GM20431 (cell line): Measurements from ENCODE around the gene PSG2.
"Not testable (repeated sequence)": the region's sequence is repeated elsewhere in the genome, so short reads cannot be mapped to it uniquely, and the experiment has no call there.

Experiments
- in situ Hi-C: fragments of 300-500 bp; cut with MseI, MboI; formaldehyde crosslinking; loops from one replicate; pipeline ENCODE4 v1.15.0; 2020; ENCODE audit warnings: low sequenced_read_pairs; ENCODE audit not compliant: unreplicated experiment

Gene PSG2

GRCh38 chr19:43082601-43083000 is at the start of gene PSG2:
Gene PSG2 (minus strand): TSS chr19:43082701. CDS start chr19:43082569, 132 bp downstream.
- in situ Hi-C loops = not testable (repeated sequence)

DNA sequence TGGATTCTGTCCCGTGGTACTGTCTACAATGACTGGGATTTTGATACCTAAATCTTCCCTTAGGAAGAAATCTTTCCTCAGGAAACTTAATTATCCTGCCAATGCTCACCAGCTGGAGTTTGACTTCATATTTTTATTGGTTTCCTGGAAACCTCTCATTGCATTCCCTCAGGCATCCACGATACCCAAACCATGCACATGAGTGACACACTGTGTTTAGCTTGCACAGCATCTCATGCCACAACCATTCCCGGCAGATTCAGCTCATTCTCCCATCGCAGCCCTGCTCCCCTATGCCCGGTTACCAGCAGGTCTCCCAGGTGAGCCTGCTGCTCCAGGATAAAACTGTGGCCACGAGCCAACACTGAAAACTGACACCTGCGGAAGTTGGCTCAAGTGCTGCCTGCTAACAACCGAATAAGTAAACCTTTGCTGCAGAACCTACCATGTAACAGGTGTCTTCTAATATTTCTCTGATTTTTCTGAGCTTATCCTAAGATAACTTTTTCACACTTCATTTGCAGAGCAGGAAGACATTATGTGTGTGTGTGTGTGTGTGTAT is 48.9 kb upstream of the PSG2 start:
- in situ Hi-C loops = not testable (repeated sequence)

- in situ Hi-C loops = not testable (repeated sequence)
These were observed 46.7 kb upstream of the PSG2 start for GRCh38 chr19:43129197-43129596.

DNA sequence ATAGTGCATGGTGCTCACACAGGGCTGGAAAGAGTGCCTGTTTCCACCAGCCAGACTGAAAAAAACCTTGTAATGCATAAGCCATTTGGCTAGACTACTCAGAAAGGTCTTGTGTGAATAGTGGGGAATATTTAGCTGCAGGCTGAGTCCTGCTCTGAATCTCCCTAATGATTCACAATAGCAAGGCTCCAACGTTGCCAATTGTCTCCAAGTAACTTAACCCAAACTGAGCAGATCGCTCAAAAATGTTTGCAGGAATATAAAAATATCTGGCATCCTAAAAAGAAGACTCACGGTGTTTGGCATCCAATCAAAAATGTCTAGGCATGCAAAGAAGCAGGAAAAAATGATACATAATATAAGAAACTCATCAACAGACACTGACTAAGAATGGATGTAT is 44.8 kb upstream of the PSG2 start:
- in situ Hi-C loops = not testable (repeated sequence)

DNA sequence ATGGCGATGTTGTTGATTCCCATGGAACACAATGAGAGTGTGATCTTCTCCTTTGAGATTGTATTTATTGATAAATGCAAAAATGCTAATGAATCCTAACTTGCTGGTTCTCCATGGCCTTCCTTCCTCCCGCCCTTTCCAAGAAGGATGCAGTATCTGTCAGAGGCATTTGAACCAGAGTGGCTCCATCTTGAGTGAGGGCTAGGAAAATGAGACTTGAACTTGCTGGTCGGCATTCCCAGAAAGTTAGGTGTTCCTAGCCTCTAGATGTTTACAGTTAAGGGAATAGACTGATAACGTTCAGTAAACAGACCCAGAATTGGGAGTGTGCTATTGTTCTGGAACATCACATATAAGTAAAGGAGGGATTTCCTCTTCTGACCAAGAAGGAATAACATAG is 44.2 kb upstream of the PSG2 start:
- in situ Hi-C loops = no loop called here

DNA sequence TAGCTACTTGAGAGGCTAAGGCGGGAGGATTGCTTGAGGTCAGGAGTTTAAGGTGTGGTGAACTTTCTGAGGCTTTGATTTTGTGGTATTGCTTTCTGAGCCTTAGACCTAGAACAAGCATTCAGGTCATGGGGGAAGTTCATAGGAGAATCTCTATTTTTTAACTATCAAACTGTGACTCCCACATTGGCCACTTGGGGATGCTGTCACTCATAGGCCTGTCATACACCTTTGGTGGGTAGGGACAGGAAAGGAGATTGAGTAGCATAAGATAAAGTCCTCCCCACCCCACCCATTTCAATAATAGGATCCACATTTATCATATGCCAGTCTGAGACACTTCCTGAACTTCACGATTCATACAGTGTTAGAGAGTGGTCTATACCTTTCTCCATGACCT is 41.9 kb upstream of the PSG2 start:
- in situ Hi-C loops = no loop called here

- in situ Hi-C loops = not testable (repeated sequence)
These were observed 38.0 kb upstream of the PSG2 start for GRCh38 chr19:43120433-43121026.

- in situ Hi-C loops = not testable (repeated sequence)
These were observed 37.0 kb upstream of the PSG2 start for GRCh38 chr19:43119526-43119925.

DNA sequence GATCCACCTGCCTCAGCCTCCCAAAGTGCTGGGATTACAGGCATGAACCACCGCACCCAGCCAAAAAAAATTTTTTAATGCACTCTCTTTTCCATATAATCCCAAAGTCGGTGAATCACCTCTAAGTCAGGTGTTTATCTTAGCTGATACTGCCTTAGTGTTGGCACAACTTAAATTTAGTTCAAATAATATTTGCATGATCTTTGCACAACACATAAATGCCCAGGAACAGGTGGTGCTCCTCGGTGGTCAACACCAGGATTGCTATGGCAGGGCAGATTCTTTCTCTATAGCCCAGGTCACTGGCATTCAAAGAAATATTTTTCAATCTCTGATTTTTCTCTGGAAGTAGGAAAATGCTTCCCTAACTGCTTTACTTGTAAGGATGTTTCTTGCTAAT is 33.9 kb upstream of the PSG2 start:
- in situ Hi-C loops = not testable (repeated sequence)

DNA sequence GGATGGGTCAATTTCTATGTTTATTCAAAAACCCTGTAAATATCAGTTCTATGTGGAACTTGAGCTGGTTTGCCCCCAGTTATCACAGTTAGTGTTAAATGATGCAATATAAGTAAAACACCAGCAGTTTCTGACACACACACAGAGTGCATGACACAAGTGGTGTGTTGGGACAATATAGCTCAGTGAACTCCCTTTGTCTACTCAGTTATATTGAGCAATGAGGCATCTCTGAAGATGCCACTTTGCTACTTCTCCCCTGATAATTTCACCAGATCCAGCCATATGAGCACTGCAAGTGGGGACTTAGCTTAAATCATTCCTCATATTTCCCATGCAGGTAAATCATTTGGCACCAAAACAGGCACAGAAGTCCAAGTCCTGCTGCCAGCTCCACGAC is 33.0 kb upstream of the PSG2 start:
- in situ Hi-C loops = not testable (repeated sequence)

DNA sequence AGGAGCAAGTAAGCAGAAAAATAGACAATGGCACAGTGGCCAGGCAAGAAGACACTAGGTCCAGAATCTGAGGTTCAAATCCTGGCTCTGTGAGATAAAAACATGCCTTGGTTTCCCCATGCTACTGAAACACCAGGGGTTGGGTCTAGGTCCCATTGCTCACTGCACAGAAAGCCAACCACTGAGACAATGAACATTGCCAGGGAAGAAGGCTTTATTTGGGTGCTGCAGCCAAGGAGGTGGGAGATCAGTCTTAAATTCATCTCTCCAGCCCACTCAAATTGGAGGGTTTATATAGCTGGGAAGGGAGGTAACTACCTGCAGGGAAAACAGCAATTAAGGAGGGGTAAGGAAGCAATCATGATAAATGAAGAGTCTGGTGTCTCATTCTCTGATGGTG is 32.6 kb upstream of the PSG2 start:
- in situ Hi-C loops = not testable (repeated sequence)

DNA sequence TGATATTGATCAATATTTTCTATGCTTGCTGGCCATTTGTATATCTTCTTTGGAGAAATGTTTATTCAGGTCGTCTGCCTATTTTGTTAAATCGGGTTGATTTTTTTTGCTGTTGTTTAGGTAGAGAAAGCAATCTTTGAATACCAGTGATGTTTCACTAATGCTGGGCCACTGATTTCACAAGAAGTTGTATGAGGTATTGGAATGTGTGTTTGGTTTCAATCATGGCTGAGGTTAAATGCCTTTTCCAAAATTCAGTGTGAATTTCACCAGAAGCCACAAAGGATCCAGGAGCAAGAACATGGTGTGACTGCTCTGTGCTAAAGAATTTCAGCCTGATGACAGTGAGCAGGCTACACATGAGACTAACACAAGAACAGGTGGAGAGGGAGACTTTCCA is 32.1 kb upstream of the PSG2 start:
- in situ Hi-C loops = not testable (repeated sequence)

DNA sequence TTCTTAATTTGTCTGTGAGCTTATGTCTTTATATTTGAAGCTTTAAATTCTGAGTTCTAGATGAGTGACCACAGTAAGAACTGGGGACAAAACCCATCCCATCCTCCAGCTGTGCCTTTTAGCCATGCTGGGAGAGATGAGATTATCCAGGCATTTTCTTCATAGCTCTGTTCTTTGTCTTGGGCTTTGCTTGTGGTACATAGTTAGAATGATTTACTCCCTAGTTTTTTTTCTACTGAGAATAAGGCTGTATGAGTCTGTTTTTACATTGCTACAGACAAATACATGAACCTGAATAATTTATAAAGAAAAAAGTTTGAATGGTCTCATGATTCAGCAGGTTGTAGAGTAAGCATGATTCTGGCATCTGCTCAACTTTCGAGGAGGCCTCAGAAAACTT is 24.9 kb upstream of the PSG2 start:
- in situ Hi-C loops = not testable (repeated sequence)

DNA sequence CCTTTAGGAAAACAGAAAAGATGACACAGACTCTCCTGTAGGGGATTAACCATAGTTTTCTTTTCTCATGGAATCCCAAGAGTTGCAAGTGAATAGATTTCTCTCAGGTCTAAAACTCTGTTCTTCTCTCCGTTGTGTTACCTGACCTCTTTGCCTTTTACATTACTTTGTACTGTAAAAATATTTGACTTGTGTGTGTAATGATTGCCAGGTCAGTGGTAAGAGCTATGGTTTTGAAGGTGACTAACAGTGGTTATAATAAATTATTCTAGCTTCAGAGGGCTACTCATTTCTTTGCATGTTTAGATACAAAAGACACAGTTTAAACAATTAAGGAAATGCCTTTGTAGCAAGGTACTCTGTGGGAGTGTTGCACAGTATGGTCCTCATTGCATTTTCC is 23.0 kb upstream of the PSG2 start:
- in situ Hi-C loops = no loop called here

GRCh38 chr19:43104215-43104850 is 21.8 kb upstream of the PSG2 start:
- in situ Hi-C loops = not testable (repeated sequence)

DNA sequence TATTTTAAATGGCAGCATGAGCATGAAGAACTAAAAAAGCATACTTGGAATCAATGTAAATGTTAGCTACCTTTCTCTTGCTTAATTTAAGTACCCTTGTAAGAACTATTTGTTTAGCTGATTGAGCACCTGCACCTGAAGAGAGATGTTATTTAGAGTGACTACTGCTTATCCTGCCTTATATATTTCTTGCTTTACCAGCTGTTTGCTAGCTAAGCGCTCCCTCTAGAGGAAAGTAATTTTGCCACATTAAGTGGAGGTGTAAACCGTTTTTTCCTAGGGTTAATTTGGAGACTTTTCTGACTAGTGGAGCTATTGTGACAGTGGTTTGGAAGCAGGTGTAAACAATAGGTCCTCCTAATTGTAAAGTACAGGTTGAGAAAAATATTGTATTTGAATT is 19.4 kb upstream of the PSG2 start:
- in situ Hi-C loops = no loop called here

- in situ Hi-C loops = not testable (repeated sequence)
These were observed 15.9 kb upstream of the PSG2 start for GRCh38 chr19:43098416-43098815.

GRCh38 chr19:43087702-43088340 is 5.3 kb upstream of the PSG2 start:
- in situ Hi-C loops = not testable (repeated sequence)

DNA sequence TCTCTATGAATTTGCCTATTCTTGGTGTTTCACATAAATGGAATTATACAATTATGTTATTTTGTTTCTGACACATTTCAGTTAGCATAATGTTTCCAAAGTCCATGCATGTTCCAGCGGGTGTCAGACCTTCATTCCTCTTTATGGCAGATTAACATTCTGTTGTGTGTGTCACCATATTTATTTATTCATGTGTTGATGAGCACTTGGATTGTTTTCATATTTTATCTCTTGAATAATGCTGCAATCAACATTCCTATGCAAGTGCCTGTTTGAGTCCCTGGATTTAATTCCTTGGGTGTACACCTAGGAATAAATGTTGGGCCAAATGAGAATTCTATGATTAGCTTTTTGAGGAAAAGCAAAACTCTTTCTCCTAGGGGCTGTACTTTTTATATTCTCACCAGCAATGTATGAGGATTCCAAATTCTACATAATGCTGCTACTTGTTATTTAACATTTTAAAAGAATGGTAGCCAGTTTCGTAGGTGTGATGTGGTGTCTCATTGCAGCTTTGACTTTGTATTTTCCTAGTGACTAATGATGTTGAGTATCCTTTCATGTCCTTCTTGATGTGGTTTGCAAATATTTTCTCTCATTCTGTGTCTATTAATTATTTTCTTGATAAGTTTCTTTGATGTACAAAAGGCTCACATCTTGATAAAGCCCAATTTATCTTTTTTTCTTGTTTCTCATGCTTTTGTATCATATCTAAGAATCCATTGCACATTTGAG is 3.5 kb upstream of the PSG2 start:
- in situ Hi-C loops = not testable (repeated sequence)

DNA sequence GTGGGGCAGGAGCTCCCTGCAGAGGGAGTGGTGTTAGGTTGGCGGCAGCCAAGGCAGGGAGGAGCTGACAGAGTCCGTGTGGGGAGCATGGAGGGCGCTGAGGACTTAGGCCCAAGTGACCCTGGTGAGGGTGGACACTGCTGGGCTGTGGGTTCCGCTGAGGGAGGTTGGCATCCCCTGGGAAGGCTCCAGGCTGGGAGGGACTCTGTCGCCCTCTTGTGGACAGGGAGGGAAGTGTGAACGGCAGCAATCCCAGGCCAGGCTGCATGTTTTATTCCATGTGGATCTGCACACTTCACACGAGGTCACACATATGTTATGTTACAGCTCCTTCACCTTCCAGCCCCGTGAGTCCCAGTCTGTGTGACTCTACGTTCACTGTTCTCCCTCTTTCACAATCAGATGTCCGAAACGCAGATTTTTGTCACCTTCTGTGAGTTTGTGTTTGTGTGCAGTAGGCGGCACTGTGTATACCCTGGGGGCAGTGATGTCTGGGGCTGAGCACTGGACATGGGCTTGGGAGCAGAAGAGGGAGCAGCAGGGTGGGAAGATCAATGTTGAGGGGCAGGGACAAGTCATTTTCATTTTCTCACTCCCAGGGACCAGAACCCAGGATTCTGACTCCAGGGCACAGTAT is 1.8 kb upstream of the PSG2 start:
- in situ Hi-C loops = not testable (repeated sequence)
